HepG2 (cell line): ENCODE measurements around the gene GGA1. TPM values are rescaled to one million over a fixed set of nuclear protein-coding genes. Genes with fewer than 3 reads are reported as not detected.

Experiments used
- BHLHE40 ChIP-seq: IDR thresholded peaks from 2 replicates; pipeline ENCODE4 v1.6.1; 2011; ENCODE audit warnings: low read length, improper control_type of control experiment
- ELF1 ChIP-seq: sonication (generic); formaldehyde crosslinking; IDR thresholded peaks from 2 replicates; pipeline ENCODE4 v1.4.0; 2020; ENCODE audit warnings: missing genetic modification reagents
- FOXO1 ChIP-seq: sonication (generic); formaldehyde crosslinking; IDR thresholded peaks from 2 replicates; pipeline ENCODE4 v1.4.0; 2020; ENCODE audit warnings: missing genetic modification reagents
- GABPA ChIP-seq, 2 experiments: IDR thresholded peaks; 2 replicates each; pipeline ENCODE4 v1.6.1; 2011 to 2016; ENCODE audit warnings: low read depth in 2 of 2, low read length in 1 of 2, missing biosample characterization in 1 of 2, missing genetic modification characterization in 1 of 2
- HNRNPH1 ChIP-seq: fragments of 200-400 bp; formaldehyde crosslinking; optimal IDR thresholded peaks from 2 replicates; pipeline ENCODE3; 2017; ENCODE audit warnings: mild to moderate bottlenecking, low read depth, low read length
- MIXL1 ChIP-seq: IDR thresholded peaks from 2 replicates; pipeline ENCODE4 v1.6.1; 2016
- NFKB2 ChIP-seq: sonication (generic); formaldehyde crosslinking; IDR thresholded peaks from 2 replicates; pipeline ENCODE4 v1.4.0; 2020; ENCODE audit warnings: missing genetic modification reagents, borderline replicate concordance
- RFX3 ChIP-seq: IDR thresholded peaks from 2 replicates; pipeline ENCODE4 v1.6.1; 2016; ENCODE audit warnings: missing biosample characterization, missing genetic modification reagents
- SOX5 ChIP-seq: IDR thresholded peaks from 2 replicates; pipeline ENCODE4 v1.6.1; 2016; ENCODE audit warnings: borderline replicate concordance
- TCF7 ChIP-seq: sonication (generic); IDR thresholded peaks from 2 replicates; pipeline ENCODE4 v1.6.1; 2016; ENCODE audit warnings: antibody characterized with exemption, low read depth
- THYN1 ChIP-seq: sonication (generic); formaldehyde crosslinking; IDR thresholded peaks from 2 replicates; pipeline ENCODE4 v1.8.1; 2023; ENCODE audit warnings: low read depth, mild to moderate bottlenecking, moderate library complexity, missing genetic modification reagents, borderline replicate concordance
- ZBTB1 ChIP-seq: sonication (generic); formaldehyde crosslinking; IDR thresholded peaks from 2 replicates; pipeline ENCODE4 v1.4.0; 2020; ENCODE audit warnings: missing genetic modification reagents, borderline replicate concordance
- ZIK1 ChIP-seq: sonication (generic); formaldehyde crosslinking; IDR thresholded peaks from 2 replicates; pipeline ENCODE4 v1.5.0; 2020; ENCODE audit warnings: mild to moderate bottlenecking, low read depth, missing genetic modification reagents, borderline replicate concordance
- ZNF317 ChIP-seq: sonication (generic); formaldehyde crosslinking; IDR thresholded peaks from 2 replicates; pipeline ENCODE4 v1.5.0; 2020; ENCODE audit warnings: mild to moderate bottlenecking, missing genetic modification reagents
- ZNF329 ChIP-seq: sonication (generic); formaldehyde crosslinking; IDR thresholded peaks from 2 replicates; pipeline ENCODE4 v1.9.0; 2021; ENCODE audit warnings: low read depth, mild to moderate bottlenecking, missing genetic modification reagents
- ZNF335 ChIP-seq: sonication (generic); formaldehyde crosslinking; IDR thresholded peaks from 2 replicates; pipeline ENCODE4 v1.4.0; 2020; ENCODE audit warnings: missing genetic modification reagents
- ZNF766 ChIP-seq: sonication (generic); formaldehyde crosslinking; IDR thresholded peaks from 2 replicates; pipeline ENCODE4 v1.5.0; 2020; ENCODE audit warnings: missing genetic modification reagents, borderline replicate concordance
- ZNF841 ChIP-seq: sonication (generic); formaldehyde crosslinking; IDR thresholded peaks from 2 replicates; pipeline ENCODE4 v1.8.1; 2023; ENCODE audit warnings: missing genetic modification reagents, borderline replicate concordance
- polyA plus RNA-seq, 8 experiments: library from polyadenylated mRNA; depleted of rRNA in 3 of 8; stranded (reverse) in 7 of 8; unstranded in 1 of 8; fragments of >200 nt; fragmentation: Illumina TruSeq in 4 of 8; extraction: Trizol in 4 of 8; gene quantifications; 2 replicates each; pipeline versions ENCODE4 v1.2.1 to v1.2.3, GENCODE V29; 2011 to 2016; ENCODE audit warnings: low read depth in 4 of 8, missing spikeins in 1 of 8, mixed read lengths in 1 of 8; ENCODE audit not compliant: insufficient read depth in 1 of 8
- total RNA-seq, 5 experiments: library from RNA; depleted of rRNA; stranded (reverse); fragments of >200 nt; fragmentation: Illumina TruSeq; extraction: Trizol; gene quantifications; 2 replicates each; pipeline ENCODE4 v1.2.3, GENCODE V29; 2016; ENCODE audit warnings: low read depth in 1 of 5
- TF ChIP-seq, protein P1 (sequence below): sonication (generic); formaldehyde crosslinking; IDR thresholded peaks from 2 replicates; pipeline ENCODE4 v1.8.0; 2022; ENCODE audit warnings: mild to moderate bottlenecking, missing genetic modification reagents, moderate library complexity
- TF ChIP-seq, protein P2 (sequence below): sonication (generic); formaldehyde crosslinking; conservative IDR thresholded peaks from 2 replicates; pipeline ENCODE4 v1.4.0; 2020; ENCODE audit warnings: missing genetic modification reagents
- TF ChIP-seq, protein P3 (sequence below): sonication (generic); formaldehyde crosslinking; IDR thresholded peaks from 2 replicates; pipeline ENCODE4 v1.5.1; 2020; ENCODE audit warnings: mild to moderate bottlenecking, missing genetic modification reagents, borderline replicate concordance

Gene GGA1
- total and polyA plus RNA-seq, 2 of the 13 experiments (the other 11 are each of a cell fraction or from before 2014, with no cell fraction given) = 29.1 to 87.2 TPM

DNA sequence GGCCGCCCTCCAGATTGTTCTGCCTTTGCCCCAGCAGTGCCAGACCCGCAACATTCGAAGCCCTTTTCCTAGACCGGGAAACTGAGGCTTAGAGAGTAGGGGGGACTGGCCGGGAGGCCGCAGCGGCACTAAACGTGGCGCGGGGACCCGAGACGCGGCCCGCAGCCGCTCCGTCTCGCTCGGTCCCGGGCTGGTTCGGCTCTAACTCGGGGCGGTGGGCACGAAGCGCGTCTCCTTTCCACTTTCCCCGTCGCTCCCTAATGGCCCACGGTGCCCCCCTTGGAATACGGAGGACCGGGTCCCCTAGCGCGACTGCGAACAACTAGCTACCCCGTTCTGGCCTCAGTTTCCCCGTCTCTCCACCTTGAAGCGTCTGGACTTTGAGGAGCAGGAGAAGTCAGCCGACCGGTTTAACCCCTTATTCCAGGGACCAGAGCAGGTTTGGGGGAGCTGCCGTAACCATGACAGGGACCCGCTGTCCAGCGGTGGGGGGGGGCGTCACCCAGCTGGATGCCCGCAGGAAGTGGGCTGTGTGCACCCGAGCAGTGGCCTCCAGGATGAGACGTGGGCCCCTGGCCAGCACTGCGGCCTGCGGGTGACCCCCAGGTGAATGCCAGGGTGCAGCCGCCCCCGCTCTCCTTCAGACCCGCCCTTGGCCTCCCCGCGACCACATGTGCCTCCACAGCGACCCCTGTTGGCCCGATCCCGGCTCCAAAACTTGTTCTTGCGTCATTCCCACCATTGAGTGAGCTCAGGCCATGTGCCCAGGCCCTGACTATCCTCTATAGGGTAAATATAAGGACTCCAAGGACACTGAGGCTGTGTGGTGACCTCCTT is 47.2 kb upstream of the GGA1 start (continued):
- TF ChIP-seq, protein P1, sequence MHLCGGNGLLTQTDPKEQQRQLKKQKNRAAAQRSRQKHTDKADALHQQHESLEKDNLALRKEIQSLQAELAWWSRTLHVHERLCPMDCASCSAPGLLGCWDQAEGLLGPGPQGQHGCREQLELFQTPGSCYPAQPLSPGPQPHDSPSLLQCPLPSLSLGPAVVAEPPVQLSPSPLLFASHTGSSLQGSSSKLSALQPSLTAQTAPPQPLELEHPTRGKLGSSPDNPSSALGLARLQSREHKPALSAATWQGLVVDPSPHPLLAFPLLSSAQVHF (CRISPR knock-in tag) = no peak
- peak; percentile 69 for TF ChIP-seq FOXO1
- TF ChIP-seq, protein P2, sequence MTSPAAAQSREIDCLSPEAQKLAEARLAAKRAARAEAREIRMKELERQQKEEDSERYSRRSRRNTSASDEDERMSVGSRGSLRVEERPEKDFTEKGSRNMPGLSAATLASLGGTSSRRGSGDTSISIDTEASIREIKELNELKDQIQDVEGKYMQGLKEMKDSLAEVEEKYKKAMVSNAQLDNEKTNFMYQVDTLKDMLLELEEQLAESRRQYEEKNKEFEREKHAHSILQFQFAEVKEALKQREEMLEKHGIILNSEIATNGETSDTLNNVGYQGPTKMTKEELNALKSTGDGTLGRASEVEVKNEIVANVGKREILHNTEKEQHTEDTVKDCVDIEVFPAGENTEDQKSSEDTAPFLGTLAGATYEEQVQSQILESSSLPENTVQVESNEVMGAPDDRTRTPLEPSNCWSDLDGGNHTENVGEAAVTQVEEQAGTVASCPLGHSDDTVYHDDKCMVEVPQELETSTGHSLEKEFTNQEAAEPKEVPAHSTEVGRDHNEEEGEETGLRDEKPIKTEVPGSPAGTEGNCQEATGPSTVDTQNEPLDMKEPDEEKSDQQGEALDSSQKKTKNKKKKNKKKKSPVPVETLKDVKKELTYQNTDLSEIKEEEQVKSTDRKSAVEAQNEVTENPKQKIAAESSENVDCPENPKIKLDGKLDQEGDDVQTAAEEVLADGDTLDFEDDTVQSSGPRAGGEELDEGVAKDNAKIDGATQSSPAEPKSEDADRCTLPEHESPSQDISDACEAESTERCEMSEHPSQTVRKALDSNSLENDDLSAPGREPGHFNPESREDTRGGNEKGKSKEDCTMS = no peak
- TF ChIP-seq ZBTB1 (CRISPR knock-in tag) = no peak
- no peak for TF ChIP-seq MIXL1 (CRISPR knock-in tag)
- no peak for TF ChIP-seq HNRNPH1
- TF ChIP-seq ZNF317 (CRISPR knock-in tag) = peak; percentile 80
- no peak for TF ChIP-seq ZIK1 (CRISPR knock-in tag)
- peak; percentile 85 for TF ChIP-seq SOX5 (CRISPR knock-in tag)
- peak; percentile 34; the same call in 1 of the 2 replicates for TF ChIP-seq BHLHE40
- peak; percentile 89; the same call in 1 of the 2 replicates for TF ChIP-seq ZNF766 (CRISPR knock-in tag)
- TF ChIP-seq ZNF329 = peak; percentile 45; the same call in 1 of the 2 replicates
- TF ChIP-seq, protein P3, sequence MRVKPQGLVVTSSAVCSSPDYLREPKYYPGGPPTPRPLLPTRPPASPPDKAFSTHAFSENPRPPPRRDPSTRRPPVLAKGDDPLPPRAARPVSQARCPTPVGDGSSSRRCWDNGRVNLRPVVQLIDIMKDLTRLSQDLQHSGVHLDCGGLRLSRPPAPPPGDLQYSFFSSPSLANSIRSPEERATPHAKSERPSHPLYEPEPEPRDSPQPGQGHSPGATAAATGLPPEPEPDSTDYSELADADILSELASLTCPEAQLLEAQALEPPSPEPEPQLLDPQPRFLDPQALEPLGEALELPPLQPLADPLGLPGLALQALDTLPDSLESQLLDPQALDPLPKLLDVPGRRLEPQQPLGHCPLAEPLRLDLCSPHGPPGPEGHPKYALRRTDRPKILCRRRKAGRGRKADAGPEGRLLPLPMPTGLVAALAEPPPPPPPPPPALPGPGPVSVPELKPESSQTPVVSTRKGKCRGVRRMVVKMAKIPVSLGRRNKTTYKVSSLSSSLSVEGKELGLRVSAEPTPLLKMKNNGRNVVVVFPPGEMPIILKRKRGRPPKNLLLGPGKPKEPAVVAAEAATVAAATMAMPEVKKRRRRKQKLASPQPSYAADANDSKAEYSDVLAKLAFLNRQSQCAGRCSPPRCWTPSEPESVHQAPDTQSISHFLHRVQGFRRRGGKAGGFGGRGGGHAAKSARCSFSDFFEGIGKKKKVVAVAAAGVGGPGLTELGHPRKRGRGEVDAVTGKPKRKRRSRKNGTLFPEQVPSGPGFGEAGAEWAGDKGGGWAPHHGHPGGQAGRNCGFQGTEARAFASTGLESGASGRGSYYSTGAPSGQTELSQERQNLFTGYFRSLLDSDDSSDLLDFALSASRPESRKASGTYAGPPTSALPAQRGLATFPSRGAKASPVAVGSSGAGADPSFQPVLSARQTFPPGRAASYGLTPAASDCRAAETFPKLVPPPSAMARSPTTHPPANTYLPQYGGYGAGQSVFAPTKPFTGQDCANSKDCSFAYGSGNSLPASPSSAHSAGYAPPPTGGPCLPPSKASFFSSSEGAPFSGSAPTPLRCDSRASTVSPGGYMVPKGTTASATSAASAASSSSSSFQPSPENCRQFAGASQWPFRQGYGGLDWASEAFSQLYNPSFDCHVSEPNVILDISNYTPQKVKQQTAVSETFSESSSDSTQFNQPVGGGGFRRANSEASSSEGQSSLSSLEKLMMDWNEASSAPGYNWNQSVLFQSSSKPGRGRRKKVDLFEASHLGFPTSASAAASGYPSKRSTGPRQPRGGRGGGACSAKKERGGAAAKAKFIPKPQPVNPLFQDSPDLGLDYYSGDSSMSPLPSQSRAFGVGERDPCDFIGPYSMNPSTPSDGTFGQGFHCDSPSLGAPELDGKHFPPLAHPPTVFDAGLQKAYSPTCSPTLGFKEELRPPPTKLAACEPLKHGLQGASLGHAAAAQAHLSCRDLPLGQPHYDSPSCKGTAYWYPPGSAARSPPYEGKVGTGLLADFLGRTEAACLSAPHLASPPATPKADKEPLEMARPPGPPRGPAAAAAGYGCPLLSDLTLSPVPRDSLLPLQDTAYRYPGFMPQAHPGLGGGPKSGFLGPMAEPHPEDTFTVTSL (CRISPR knock-in tag) = peak; percentile 31; the same call in 1 of the 2 replicates
- no peak for TF ChIP-seq RFX3 (CRISPR knock-in tag)
- peak; percentile 51 for TF ChIP-seq ELF1
- TF ChIP-seq ZNF841 (CRISPR knock-in tag) = no peak
- TF ChIP-seq TCF7 = no peak
- TF ChIP-seq GABPA (IDR thresholded peaks at IDR 0.05; ENCODE audit: low read depth, low read length) = no peak
- peak; percentile 54; the same call in 1 of the 2 replicates for TF ChIP-seq GABPA (CRISPR knock-in tag; IDR thresholded peaks at IDR 0.05; ENCODE audit: low read depth)
- peak; percentile 46; the same call in 1 of the 2 replicates for TF ChIP-seq ZNF335 (CRISPR knock-in tag)
- TF ChIP-seq THYN1 (CRISPR knock-in tag) = no peak; the same call in 1 of the 2 replicates
- peak; percentile 76; the same call in 1 of the 2 replicates for TF ChIP-seq NFKB2 (CRISPR knock-in tag)
